Measurements from ENCODE around the gene PSMB5. TPM values are rescaled to one million over a fixed set of nuclear protein-coding genes. Genes with fewer than 3 reads are reported as not detected.

The PSMB5 gene
- total and polyA plus RNA-seq, 2 of the 13 experiments (the other 11 are each of a cell fraction or from before 2014, with no cell fraction given) = 705 to 871 TPM

DNA sequence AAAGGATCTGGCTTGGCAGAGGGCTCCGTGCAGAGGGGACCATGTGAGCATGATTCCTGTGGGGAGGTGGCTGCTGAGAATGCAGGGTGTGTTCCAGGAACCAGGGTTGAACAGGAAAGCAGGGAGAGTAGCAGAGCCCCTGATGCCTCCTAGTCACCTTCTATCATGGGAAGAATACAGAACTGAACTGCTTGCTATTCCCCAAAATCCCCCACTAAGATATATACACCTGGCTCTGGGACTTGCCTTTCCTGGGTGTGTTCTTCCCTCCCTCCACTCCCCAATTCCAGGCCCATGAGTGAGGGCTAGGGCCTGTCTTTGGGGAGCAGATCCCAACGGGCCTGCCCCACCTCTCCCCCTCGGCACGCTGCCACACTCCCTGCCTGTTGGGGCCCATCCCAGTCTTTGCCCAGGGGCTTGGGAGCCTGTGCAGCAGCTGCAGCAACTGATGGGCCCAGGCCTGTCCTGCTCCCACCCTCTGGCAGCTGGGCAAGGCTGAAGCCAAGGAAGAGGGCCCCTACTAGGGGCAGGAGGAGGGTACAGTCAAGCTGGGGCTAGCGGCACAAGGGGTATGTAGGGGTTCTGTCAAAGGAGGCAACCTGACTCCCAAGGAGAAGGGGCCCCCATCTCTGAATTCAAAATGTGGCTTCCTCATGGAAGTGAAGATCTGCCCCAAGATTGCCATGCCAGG is 55.6 kb downstream of the PSMB5 start (continued):
- TF ChIP-seq TCF7L2 (IDR thresholded peaks at IDR 0.05; ENCODE audit: low read depth, low read length) (no peak), CEBPG (CRISPR knock-in tag; IDR thresholded peaks at IDR 0.05) (no peak), SP1 (IDR thresholded peaks at IDR 0.05) (no peak), SP1 (CRISPR knock-in tag; IDR thresholded peaks at IDR 0.05) (no peak), ZSCAN29 (CRISPR knock-in tag; conservative IDR thresholded peaks at IDR 0.05) (no peak), FOXP1 (IDR thresholded peaks at IDR 0.05) (no peak), FOXP1 (CRISPR knock-in tag; IDR thresholded peaks at IDR 0.05) (no peak; the same call in 1 of the 2 replicates), ZMYM2 (CRISPR knock-in tag; IDR thresholded peaks at IDR 0.05) (no peak), MED13 (CRISPR knock-in tag; IDR thresholded peaks at IDR 0.05) (no peak), IRX3 (CRISPR knock-in tag; IDR thresholded peaks at IDR 0.05; ENCODE audit: borderline replicate concordance, low read depth) (no peak), TCF12 (IDR thresholded peaks at IDR 0.05) (no peak), TCF12 (CRISPR knock-in tag; IDR thresholded peaks at IDR 0.05) (no peak), ZNF143 (CRISPR knock-in tag; IDR thresholded peaks at IDR 0.05) (no peak), ZNF331 (CRISPR knock-in tag; IDR thresholded peaks at IDR 0.05) (0 out of 2 replicates have a peak, but pooled peaks have one; percentile 34), SNAPC2 (CRISPR knock-in tag; IDR thresholded peaks at IDR 0.05) (no peak), NFKBIZ (CRISPR knock-in tag; IDR thresholded peaks at IDR 0.05) (no peak), BRCA1 (CRISPR knock-in tag; IDR thresholded peaks at IDR 0.05) (no peak), TAF1 (CRISPR knock-in tag; IDR thresholded peaks at IDR 0.05) (peak; percentile 55; the same call in 1 of the 2 replicates), IKZF1 (IDR thresholded peaks at IDR 0.05) (no peak)
- TF ChIP-seq, protein P1, sequence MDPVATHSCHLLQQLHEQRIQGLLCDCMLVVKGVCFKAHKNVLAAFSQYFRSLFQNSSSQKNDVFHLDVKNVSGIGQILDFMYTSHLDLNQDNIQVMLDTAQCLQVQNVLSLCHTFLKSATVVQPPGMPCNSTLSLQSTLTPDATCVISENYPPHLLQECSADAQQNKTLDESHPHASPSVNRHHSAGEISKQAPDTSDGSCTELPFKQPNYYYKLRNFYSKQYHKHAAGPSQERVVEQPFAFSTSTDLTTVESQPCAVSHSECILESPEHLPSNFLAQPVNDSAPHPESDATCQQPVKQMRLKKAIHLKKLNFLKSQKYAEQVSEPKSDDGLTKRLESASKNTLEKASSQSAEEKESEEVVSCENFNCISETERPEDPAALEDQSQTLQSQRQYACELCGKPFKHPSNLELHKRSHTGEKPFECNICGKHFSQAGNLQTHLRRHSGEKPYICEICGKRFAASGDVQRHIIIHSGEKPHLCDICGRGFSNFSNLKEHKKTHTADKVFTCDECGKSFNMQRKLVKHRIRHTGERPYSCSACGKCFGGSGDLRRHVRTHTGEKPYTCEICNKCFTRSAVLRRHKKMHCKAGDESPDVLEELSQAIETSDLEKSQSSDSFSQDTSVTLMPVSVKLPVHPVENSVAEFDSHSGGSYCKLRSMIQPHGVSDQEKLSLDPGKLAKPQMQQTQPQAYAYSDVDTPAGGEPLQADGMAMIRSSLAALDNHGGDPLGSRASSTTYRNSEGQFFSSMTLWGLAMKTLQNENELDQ (CRISPR knock-in tag; IDR thresholded peaks at IDR 0.05; ENCODE audit: borderline replicate concordance) = no peak; the same call in 1 of the 2 replicates
- TF ChIP-seq, protein P2, sequence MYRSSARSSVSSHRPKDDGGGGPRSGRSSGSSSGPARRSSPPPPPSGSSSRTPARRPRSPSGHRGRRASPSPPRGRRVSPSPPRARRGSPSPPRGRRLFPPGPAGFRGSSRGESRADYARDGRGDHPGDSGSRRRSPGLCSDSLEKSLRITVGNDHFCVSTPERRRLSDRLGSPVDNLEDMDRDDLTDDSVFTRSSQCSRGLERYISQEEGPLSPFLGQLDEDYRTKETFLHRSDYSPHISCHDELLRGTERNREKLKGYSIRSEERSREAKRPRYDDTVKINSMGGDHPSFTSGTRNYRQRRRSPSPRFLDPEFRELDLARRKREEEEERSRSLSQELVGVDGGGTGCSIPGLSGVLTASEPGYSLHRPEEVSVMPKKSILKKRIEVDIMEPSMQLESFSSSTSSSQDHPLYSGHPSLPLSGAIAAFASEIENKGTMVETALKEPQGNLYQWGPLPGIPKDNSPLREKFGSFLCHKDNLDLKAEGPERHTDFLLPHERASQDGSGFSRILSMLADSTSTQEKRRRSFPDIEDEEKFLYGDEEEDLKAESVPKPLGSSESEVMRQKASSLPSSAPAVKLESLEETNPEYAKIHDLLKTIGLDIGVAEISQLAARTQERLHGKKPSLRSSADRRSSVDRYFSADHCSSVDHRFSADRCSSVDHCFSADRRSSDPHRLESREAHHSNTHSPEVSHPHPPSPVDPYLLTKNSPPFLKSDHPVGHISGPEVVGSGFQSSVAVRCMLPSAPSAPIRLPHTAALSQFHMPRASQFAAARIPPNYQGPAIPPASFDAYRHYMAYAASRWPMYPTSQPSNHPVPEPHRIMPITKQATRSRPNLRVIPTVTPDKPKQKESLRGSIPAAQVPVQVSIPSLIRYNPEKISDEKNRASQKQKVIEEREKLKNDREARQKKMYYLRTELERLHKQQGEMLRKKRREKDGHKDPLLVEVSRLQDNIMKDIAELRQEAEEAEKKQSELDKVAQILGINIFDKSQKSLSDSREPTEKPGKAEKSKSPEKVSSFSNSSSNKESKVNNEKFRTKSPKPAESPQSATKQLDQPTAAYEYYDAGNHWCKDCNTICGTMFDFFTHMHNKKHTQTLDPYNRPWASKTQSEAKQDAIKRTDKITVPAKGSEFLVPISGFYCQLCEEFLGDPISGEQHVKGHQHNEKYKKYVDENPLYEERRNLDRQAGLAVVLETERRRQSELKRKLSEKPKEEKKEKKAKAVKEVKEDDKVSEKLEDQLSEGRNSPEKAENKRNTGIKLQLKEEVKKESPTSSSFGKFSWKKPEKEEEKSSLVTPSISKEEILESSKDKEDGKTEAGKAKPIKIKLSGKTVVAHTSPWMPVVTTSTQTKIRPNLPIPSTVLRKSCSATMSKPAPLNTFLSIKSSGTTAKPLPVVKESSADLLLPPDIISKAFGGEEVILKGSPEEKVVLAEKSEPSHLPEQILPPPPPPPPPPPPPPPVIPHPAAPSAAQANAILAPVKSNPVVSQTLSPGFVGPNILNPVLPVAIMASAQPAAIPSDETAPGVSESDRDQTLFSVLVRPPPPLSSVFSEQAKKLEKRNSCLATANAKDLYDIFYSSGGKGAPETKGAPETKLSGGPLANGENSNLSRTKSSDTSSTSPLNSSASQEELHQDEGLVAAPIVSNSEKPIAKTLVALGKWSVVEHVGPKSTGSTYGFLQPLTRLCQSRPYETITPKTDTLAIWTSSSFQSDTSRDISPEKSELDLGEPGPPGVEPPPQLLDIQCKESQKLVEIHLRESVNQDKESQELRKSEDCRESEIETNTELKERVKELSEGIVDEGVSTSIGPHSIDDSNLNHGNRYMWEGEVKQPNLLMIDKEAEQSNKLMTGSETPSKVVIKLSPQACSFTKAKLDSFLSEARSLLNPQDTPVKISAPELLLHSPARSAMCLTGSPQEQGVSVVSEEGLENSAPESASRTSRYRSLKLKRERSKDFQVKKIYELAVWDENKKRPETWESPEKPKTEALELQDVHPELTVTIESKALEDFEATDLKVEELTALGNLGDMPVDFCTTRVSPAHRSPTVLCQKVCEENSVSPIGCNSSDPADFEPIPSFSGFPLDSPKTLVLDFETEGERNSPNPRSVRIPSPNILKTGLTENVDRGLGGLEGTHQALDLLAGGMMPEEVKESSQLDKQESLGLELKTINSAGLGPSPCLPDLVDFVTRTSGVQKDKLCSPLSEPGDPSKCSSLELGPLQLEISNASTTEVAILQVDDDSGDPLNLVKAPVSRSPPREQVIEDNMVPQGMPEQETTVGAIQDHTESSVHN (CRISPR knock-in tag; IDR thresholded peaks at IDR 0.05) = no peak
- TF ChIP-seq, protein P3, sequence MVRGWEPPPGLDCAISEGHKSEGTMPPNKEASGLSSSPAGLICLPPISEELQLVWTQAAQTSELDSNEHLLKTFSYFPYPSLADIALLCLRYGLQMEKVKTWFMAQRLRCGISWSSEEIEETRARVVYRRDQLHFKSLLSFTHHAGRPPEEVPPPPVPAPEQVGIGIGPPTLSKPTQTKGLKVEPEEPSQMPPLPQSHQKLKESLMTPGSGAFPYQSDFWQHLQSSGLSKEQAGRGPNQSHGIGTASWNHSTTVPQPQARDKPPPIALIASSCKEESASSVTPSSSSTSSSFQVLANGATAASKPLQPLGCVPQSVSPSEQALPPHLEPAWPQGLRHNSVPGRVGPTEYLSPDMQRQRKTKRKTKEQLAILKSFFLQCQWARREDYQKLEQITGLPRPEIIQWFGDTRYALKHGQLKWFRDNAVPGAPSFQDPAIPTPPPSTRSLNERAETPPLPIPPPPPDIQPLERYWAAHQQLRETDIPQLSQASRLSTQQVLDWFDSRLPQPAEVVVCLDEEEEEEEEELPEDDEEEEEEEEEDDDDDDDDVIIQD (CRISPR knock-in tag; IDR thresholded peaks at IDR 0.05; ENCODE audit: low read depth) = 0 out of 2 replicates have a peak, but pooled peaks have one; percentile 63
